Neuron (in vitro differentiated cells): Measurements from ENCODE around the gene PPFIA3.

Experiments used
- H2AFZ ChIP-seq: one replicate; pipeline ENCODE4 v1.6.1; 2013; ENCODE audit warnings: low read depth, mild to moderate bottlenecking, inconsistent platforms, low read length, moderate library complexity
- H3K27me3 ChIP-seq: one replicate; pipeline ENCODE4 v1.6.1; 2013; ENCODE audit warnings: low read length; ENCODE audit not compliant: insufficient read depth
- H3K36me3 ChIP-seq: one replicate; pipeline ENCODE4 v1.6.1; 2013; ENCODE audit warnings: low read length; ENCODE audit not compliant: insufficient read depth
- H3K4me1 ChIP-seq: one replicate; pipeline ENCODE4 v1.6.1; 2013; ENCODE audit warnings: low read length; ENCODE audit not compliant: insufficient read depth
- H3K4me3 ChIP-seq: 2 replicates; pipeline ENCODE4 v1.5.1; 2013; ENCODE audit warnings: mild to moderate bottlenecking, low read length, moderate library complexity
- H3K9me3 ChIP-seq: one replicate; pipeline ENCODE4 v1.6.1; 2013; ENCODE audit warnings: low read length

The PPFIA3 gene

GRCh38 chr19:49091391-49092038 lies 27.8 kb upstream of the PPFIA3 start:
- Histone ChIP-seq H2AFZ (no peak overlapping the region), H3K36me3 (peaks cover 74% of the 10 kb centered on the region), H3K4me1 (peaks cover 16% of the 10 kb centered on the region), H3K4me3 (no peak overlapping the region), H3K27me3 (no peaks in the 10 kb centered on the region), H3K9me3 (no peaks in the 10 kb centered on the region)

- Histone ChIP-seq H2AFZ (no peak overlapping the region), H3K4me3 (no peak overlapping the region), H3K27me3 (no peaks in the 10 kb centered on the region), H3K36me3 (peaks cover 72% of the 10 kb centered on the region), H3K4me1 (peaks cover 4% of the 10 kb centered on the region), H3K9me3 (no peaks in the 10 kb centered on the region)
These were observed 26.7 kb upstream of the PPFIA3 start for GRCh38 chr19:49092686-49093085.

DNA sequence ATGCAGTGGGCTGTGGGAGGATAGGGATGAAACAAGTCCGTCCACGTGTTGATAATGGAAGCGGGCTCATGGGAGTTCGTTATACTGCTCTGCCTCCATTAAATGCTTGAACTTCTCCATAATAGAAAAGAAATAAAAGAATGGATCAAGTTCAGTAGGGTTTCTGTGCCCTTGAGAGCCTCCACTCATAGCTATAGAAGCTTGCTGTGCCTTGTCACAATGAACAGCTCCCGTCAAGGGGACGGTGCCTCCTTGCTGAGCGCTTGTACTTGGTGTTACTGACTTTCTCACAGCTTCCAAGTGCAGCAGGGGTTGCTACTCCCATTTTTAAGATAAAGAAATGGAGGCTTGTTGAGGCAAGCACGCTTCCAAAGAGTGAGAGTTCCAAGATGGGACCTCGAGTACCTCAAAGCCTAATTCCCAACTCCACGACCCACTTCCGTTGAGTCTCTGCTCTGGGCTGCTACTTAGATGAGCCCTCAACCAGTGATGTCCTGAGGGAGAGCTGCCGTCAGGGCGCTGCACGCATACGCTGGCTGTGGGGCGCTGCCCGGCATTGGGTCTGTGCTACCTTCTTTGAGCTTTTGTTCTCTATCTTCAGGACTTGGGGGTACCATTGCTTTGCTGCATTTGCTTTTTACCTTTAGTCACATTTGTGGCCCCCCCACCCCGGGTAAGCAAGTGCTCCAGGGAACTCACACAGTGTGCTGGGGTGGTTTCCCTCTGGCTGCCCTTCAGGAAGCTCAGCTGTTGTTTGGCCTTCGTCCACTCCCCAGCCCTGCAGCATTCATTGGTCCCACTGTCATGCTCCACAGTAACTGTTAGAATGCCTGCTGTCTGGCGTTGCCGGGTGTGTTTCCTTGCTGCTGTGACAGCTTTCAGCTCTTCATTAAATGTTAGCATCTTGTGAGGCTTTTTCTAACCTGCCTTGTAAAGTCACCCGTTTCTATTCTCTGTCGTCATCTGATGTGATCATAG lies 24.6 kb upstream of the PPFIA3 start:
- H3K4me1 ChIP-seq = peaks cover 3% of the 10 kb centered on the region
- no peaks in the 10 kb centered on the region for H3K27me3 ChIP-seq
- H3K4me3 ChIP-seq = no peak overlapping the region
- no peaks in the 10 kb centered on the region for H3K9me3 ChIP-seq
- no peak overlapping the region for H2AFZ ChIP-seq
- peaks cover 79% of the 10 kb centered on the region for H3K36me3 ChIP-seq

DNA sequence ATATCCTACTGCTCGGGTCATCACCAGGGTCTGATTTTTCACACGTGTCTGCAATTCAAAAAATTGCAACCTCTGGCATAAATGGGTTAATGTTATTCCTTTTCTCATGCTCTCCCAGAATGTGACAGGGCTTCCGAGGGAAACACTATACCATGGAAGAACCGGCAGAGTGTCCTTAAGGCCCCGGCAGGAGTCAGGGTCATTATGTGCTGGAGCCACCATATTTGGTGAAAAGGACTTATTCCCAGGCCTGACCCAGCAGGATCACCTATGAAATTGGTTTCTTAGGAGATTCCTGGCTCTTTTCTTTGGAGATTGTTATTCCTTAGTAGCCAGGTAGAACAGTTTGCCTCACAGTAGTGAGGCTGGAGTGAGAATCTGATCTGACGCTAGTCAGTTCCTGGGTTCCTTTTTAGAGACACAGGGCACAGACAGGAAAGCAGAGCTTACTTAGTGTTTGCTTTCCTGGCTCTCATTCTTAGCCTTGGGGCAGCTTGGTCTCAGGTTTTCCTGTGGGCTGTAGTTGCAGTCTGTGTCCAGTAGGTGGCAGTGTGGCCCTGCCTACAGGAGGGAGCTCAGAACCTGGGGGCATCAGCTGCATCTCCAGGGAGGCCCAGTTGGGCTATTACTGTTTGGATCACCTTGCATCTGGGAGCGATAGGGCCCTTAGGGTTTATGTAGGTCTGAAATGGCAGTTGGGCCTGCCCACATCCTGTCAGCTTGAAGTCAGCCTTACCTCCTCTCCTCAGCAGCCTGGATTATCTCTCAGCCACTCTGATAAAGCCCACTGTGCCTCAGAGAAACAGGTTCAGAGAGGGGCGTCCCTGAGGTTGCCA lies 21.7 kb upstream of the PPFIA3 start:
- Histone ChIP-seq H3K4me1 (peaks cover 3% of the 10 kb centered on the region), H3K9me3 (no peaks in the 10 kb centered on the region), H3K27me3 (no peaks in the 10 kb centered on the region), H2AFZ (no peak overlapping the region), H3K36me3 (peaks cover 72% of the 10 kb centered on the region), H3K4me3 (no peak overlapping the region)

- H3K9me3 ChIP-seq = no peaks in the 10 kb centered on the region
- peaks cover 76% of the 10 kb centered on the region for H3K36me3 ChIP-seq
- H2AFZ ChIP-seq = no peak overlapping the region
- peaks cover 3% of the 10 kb centered on the region for H3K4me1 ChIP-seq
- no peaks in the 10 kb centered on the region for H3K27me3 ChIP-seq
- no peak overlapping the region for H3K4me3 ChIP-seq
These were observed 20.5 kb upstream of the PPFIA3 start for GRCh38 chr19:49098795-49099194.

DNA sequence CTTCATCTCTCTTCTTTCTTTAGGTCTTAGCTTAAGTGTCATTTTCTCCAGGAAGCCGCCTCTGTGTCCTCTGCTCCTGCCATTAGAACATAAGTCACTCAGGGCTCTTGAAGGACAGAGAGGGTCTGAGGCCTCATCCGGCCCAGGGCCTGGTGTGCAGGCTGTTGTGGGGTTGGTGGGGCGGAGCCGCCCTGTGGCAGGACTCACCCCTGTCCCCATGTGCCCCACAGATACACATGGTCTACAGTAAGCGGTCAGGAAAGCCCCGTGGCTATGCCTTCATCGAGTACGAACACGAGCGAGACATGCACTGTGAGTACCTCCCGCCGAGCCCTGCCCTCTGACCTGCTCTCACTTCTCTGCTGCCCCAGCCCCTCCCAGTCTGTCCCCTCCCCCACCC lies 18.2 kb upstream of the PPFIA3 start:
- Histone ChIP-seq H3K27me3 (no peaks in the 10 kb centered on the region), H3K36me3 (peaks cover 75% of the 10 kb centered on the region), H3K9me3 (no peaks in the 10 kb centered on the region), H3K4me1 (no peaks in the 10 kb centered on the region), H2AFZ (no peak overlapping the region), H3K4me3 (no peak overlapping the region)

DNA sequence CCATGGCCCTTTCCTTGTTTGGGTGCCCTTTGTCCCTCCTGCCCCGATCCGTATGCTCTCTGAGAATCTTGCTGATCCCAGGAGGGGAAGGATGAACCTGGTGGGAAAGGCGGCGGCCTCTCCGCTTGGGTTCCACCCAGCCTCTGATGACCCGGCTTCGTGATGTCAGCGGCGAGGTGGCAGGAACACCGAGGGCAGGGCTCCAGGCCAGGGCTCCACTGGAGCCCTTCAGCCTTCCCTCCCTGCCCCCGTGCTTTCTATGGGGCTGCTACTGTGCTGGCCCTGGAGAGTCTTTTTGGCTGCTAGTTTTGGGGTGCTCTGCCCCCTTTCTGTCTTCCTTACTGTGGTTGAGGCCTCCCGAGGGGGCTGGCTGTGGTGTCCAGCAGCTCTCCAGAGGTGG lies 17.0 kb upstream of the PPFIA3 start:
- no peak overlapping the region for H2AFZ ChIP-seq
- no peak overlapping the region for H3K4me3 ChIP-seq
- H3K9me3 ChIP-seq = no peaks in the 10 kb centered on the region
- no peaks in the 10 kb centered on the region for H3K27me3 ChIP-seq
- H3K36me3 ChIP-seq = peaks cover 79% of the 10 kb centered on the region
- no peaks in the 10 kb centered on the region for H3K4me1 ChIP-seq

- H3K4me3 ChIP-seq = no peak overlapping the region
These were observed 15.8 kb upstream of the PPFIA3 start for GRCh38 chr19:49103331-49104085.

DNA sequence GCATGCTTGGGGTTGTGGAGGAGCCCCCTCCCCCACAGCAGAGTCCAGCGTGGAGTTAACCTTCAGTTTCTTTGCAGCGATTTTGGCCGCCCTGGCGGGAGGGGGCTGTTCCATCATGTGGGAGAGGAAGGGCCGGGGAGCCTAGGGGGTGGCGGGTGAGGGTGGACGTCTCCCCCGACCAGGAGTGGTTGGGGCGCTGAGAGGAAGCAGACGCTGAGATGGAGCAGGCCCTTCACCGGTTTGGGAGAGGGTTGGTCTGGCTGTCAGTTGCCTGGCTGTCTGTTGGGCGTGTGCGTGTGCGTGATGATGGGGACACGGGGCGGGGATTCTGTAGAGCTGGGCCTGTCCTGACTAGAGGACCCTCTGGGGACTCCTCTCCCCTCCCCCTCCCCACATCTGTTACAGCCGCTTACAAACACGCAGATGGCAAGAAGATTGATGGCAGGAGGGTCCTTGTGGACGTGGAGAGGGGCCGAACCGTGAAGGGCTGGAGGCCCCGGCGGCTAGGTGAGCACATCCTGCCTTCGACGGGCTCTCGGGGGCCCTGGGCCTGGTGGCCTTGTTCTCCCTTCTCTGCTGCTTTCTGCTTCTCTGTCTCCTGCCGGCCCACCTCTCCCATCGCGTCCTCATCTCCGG lies 15.0 kb upstream of the PPFIA3 start:
- no peaks in the 10 kb centered on the region for H3K4me1 ChIP-seq
- no peak overlapping the region for H3K4me3 ChIP-seq
- peaks cover 82% of the 10 kb centered on the region for H3K36me3 ChIP-seq
- no peaks in the 10 kb centered on the region for H3K9me3 ChIP-seq
- no peaks in the 10 kb centered on the region for H3K27me3 ChIP-seq
- no peak overlapping the region for H2AFZ ChIP-seq

More at GRCh38 chr19:49103331-49104085, 15.8 kb upstream of the PPFIA3 start:
- no peak overlapping the region for H2AFZ ChIP-seq
- H3K4me1 ChIP-seq = no peaks in the 10 kb centered on the region
- H3K27me3 ChIP-seq = no peaks in the 10 kb centered on the region
- no peaks in the 10 kb centered on the region for H3K9me3 ChIP-seq
- H3K36me3 ChIP-seq = peaks cover 82% of the 10 kb centered on the region

GRCh38 chr19:49106648-49107135 lies 12.7 kb upstream of the PPFIA3 start:
- Histone ChIP-seq H3K27me3 (no peaks in the 10 kb centered on the region), H3K9me3 (no peaks in the 10 kb centered on the region), H2AFZ (no peak overlapping the region), H3K36me3 (peaks cover 71% of the 10 kb centered on the region), H3K4me1 (no peaks in the 10 kb centered on the region), H3K4me3 (no peak overlapping the region)

DNA sequence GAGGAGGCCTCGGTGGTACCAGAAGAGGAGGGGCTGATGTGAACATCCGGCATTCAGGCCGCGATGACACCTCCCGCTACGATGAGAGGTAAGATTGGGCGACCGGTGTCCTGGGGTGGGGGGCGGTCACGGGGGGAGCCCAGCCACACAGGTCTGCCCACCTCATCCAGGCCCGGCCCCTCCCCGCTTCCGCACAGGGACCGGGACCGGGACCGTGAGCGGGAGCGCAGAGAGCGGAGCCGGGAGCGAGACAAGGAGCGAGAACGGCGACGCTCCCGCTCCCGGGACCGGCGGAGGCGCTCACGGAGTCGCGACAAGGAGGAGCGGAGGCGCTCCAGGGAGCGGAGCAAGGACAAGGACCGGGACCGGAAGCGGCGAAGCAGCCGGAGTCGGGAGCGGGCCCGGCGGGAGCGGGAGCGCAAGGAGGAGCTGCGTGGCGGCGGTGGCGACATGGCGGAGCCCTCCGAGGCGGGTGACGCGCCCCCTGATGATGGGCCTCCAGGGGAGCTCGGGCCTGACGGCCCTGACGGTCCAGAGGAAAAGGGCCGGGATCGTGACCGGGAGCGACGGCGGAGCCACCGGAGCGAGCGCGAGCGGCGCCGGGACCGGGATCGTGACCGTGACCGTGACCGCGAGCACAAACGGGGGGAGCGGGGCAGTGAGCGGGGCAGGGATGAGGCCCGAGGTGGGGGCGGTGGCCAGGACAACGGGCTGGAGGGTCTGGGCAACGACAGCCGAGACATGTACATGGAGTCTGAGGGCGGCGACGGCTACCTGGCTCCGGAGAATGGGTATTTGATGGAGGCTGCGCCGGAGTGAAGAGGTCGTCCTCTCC lies 11.5 kb upstream of the PPFIA3 start:
- Histone ChIP-seq H2AFZ (no peak overlapping the region), H3K36me3 (peaks cover 64% of the 10 kb centered on the region), H3K27me3 (no peaks in the 10 kb centered on the region), H3K4me3 (no peak overlapping the region), H3K4me1 (no peaks in the 10 kb centered on the region), H3K9me3 (no peaks in the 10 kb centered on the region)
